ENCODE measurements around the gene ZNF778. TPM values are rescaled to one million over a fixed set of nuclear protein-coding genes. Genes with fewer than 3 reads are reported as not detected.
A peak's percentile ranks its signal among the peaks of the same experiment; 100 is the strongest.

ZNF778 gene
- total and polyA plus RNA-seq, 2 of the 13 experiments (the other 11 are each of a cell fraction or from before 2014, with no cell fraction given): 3.8 to 7.2 TPM

DNA sequence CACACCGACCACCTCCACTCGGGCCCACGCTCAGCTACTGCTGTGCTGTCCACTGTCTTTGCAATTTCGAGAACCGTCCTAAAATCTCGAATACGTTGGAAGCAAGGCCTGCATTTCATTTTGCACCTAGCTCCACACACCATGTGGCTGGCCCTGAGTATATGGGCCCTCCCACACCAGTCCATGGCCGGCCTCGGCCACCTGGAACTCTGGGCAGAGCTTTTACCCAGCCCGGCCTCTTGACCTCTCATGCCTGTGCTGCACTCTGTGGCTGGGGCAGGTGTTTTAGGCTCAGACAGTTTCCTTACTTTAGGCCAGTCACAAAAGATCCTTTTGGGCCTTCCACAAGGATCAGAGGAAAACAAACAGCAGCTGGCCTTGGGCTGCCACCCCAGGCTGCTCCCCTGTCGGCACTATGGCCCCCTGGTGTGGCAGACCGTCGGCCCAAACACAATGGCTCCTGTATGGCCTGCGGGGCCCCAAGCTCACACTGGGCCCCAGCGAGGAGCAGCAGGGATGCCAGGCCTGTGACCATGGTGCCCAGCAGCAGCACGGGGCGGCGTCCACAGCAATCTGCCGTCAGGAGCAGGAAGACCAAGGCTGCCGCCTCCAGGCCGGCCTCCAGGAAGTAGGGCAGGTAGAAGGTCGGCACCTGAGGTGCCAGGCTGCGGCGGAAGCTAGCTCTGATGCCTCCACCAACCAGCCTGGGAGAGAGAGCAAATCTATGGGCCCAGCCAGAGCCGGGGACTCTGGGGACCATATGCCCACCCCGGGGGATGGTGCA lies 19.7 kb upstream of the ZNF778 start:
- H3K36me3 ChIP-seq (replicated peaks in 1 of 2; ENCODE audit: control insufficient read depth in 1 of 2, insufficient read depth in 2 of 2, low read length in 2 of 2): peaks cover 0 to 3% of the 10 kb centered on the region in 2 experiments; a peak in 1 of 5 replicates
- in situ Hi-C loops (cut with HindIII; ENCODE audit: extremely low pct_ligation_motif_present, low pct_unique_long_range_greater_than_20kb): no loop called here
- no TSS peak for BruUV-seq (replicated peaks)
- H3K4me1 ChIP-seq (ENCODE audit: insufficient read depth, low read length): peaks cover 37% of the 10 kb centered on the region
- DNase-seq (ENCODE audit: low spot score) (peak; percentile 97), ATAC-seq (peak; percentile 69), FAIRE-seq (peak; percentile 97)
- peak overlapping the region; percentile 82 for H3K27ac ChIP-seq (ENCODE audit: extremely low read length, insufficient read depth, low read length)
- ChIA-PET CTCF (ENCODE audit: low intra/inter-chr PET ratio, low total read pairs) (no interaction called here), POLR2A (interaction anchor here (0.8 to 4.2 kb wide), 8 partner anchors 11 to 386 kb away, joined by 3 to 30 read pairs (median 4); partner anchors contain the start of genes APRT, CDH15, SPG7 and ZNF778)
- no peak overlapping the region for H2AFZ ChIP-seq (ENCODE audit: low read length)
- no peaks in the 10 kb centered on the region; a peak in 1 of 5 replicates for H3K27me3 ChIP-seq (ENCODE audit: control insufficient read depth in 1 of 2, insufficient read depth in 2 of 2, low read length in 2 of 2)
- no peaks in the 10 kb centered on the region for H4K20me1 ChIP-seq (ENCODE audit: insufficient read depth, low read length)
- peak overlapping the region; percentile 92 for H3K9ac ChIP-seq (ENCODE audit: insufficient read depth, low read depth, low read length)
- intact Hi-C loops (cut with micrococcal nuclease; ENCODE audit: unreplicated experiment): no loop called here
- WGBS (ENCODE audit: low lambda C conversion rate): 28% methylated on average over 15 of the region's 26 CpGs
- H3K79me2 ChIP-seq (ENCODE audit: insufficient read depth, low read length): peaks cover 19% of the 10 kb centered on the region
- no peaks in the 10 kb centered on the region for H3K9me3 ChIP-seq (ENCODE audit: low read length)
- H3K4me2 ChIP-seq (ENCODE audit: low read depth, low read length): peak overlapping the region; percentile 98
- H3K4me3 ChIP-seq (replicated peaks in 1 of 3; ENCODE audit: insufficient read depth in 1 of 3, low read depth in 2 of 3, low read length in 3 of 3): peak overlapping the region in 2 of 3 experiments; percentile 4 to 99; a peak in 2 of 6 replicates
- TF ChIP-seq, protein P1, sequence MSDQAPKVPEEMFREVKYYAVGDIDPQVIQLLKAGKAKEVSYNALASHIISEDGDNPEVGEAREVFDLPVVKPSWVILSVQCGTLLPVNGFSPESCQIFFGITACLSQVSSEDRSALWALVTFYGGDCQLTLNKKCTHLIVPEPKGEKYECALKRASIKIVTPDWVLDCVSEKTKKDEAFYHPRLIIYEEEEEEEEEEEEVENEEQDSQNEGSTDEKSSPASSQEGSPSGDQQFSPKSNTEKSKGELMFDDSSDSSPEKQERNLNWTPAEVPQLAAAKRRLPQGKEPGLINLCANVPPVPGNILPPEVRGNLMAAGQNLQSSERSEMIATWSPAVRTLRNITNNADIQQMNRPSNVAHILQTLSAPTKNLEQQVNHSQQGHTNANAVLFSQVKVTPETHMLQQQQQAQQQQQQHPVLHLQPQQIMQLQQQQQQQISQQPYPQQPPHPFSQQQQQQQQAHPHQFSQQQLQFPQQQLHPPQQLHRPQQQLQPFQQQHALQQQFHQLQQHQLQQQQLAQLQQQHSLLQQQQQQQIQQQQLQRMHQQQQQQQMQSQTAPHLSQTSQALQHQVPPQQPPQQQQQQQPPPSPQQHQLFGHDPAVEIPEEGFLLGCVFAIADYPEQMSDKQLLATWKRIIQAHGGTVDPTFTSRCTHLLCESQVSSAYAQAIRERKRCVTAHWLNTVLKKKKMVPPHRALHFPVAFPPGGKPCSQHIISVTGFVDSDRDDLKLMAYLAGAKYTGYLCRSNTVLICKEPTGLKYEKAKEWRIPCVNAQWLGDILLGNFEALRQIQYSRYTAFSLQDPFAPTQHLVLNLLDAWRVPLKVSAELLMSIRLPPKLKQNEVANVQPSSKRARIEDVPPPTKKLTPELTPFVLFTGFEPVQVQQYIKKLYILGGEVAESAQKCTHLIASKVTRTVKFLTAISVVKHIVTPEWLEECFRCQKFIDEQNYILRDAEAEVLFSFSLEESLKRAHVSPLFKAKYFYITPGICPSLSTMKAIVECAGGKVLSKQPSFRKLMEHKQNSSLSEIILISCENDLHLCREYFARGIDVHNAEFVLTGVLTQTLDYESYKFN (CRISPR knock-in tag; conservative IDR thresholded peaks at IDR 0.05): peak; percentile 92
- TF ChIP-seq ZNF784 (CRISPR knock-in tag; IDR thresholded peaks at IDR 0.05; ENCODE audit: borderline replicate concordance): no peak
- no peak for TF ChIP-seq SETDB1 (CRISPR knock-in tag; IDR thresholded peaks at IDR 0.05; ENCODE audit: borderline replicate concordance)
- TF ChIP-seq RARA (CRISPR knock-in tag; IDR thresholded peaks at IDR 0.05): peak; percentile 83
- peak; percentile 52; the same call in 1 of the 2 replicates for TF ChIP-seq ZNF235 (CRISPR knock-in tag; IDR thresholded peaks at IDR 0.05; ENCODE audit: borderline replicate concordance)
- peak; percentile 51; the same call in 1 of the 2 replicates for TF ChIP-seq KLF9 (CRISPR knock-in tag; IDR thresholded peaks at IDR 0.05; ENCODE audit: low read depth)
- TF ChIP-seq ZNF567 (CRISPR knock-in tag; IDR thresholded peaks at IDR 0.05; ENCODE audit: borderline replicate concordance): no peak; the same call in 1 of the 2 replicates
- no peak for TF ChIP-seq SMAD9 (CRISPR knock-in tag; IDR thresholded peaks at IDR 0.05)
- peak; percentile 79; the same call in 1 of the 2 replicates for TF ChIP-seq MIER3 (CRISPR knock-in tag; IDR thresholded peaks at IDR 0.05; ENCODE audit: borderline replicate concordance)
- no peak; the same call in 1 of the 2 replicates for TF ChIP-seq STAG1 (CRISPR knock-in tag; IDR thresholded peaks at IDR 0.05)
- TF ChIP-seq IRX3 (CRISPR knock-in tag; IDR thresholded peaks at IDR 0.05; ENCODE audit: borderline replicate concordance, low read depth): 0 out of 2 replicates have a peak, but pooled peaks have one; percentile 9
- TF ChIP-seq AKNA (CRISPR knock-in tag; IDR thresholded peaks at IDR 0.05; ENCODE audit: borderline replicate concordance): no peak
- TF ChIP-seq MIER2 (CRISPR knock-in tag; IDR thresholded peaks at IDR 0.05): peak; percentile 75; the same call in 1 of the 2 replicates

Data from HepG2 (cell line).